ENCODE measurements around the gene NOP14. TPM values are rescaled to one million over a fixed set of nuclear protein-coding genes. Genes with fewer than 3 reads are reported as not detected.
A peak's percentile ranks its signal among the peaks of the same experiment; 100 is the strongest.

The NOP14 gene
- 30.9 and 32.6 TPM in 2 replicates for polyA plus RNA-seq (2013)

DNA sequence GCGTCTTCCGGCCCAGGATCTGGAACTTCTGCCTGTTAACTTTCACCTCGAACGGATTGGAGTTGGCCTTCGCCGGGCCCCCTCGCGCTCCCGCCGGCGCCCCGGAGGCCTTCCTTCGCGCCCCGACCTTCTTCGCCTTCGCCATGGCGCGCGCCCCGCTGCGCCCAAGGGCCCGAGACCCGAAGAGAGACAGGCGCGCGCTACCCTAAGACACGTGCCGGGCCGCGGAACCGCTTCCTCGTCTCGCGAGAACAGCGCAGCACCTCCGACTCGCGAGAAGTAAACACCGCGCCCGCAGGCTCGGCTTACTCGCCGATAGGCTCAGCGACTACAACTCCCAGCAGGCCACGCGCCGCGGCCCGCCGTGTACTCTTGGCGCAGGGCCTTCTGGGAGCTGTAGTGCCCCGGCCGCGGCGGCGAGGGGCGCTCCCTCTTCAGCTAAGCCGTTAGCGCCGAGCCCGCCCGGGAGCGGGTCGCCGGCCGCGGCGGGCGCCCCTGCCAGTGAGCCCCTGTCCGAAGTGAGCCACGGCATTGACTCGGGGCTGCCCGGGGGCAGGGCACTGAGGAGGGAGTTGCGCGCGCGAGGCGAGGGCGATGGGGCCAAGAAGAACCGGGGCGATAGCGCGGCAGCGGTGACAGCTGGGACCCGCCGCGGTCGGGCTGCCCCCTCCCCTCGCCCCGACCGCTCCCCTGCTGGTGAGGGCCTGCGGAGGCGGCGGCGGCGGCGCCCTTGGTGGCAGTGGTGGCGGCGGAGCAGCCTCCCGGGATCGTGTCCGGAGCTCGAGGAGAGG lies at the start of gene NOP14, which contains the start of gene GRK4:
TSS of gene NOP14 (minus strand) at position 232 of the 791 bp plus-strand sequence. CDS start at position 145, 87 bp downstream.
TSS of gene GRK4 (plus strand) at position 397 of the 791 bp plus-strand sequence. CDS start 500 bp downstream, outside the sequence.
- Histone ChIP-seq H2BK12ac (ENCODE audit: low read length) (no peak within 1 kb of the TSS), H3K9me3 (ENCODE audit: insufficient read depth, low read depth, low read length) (no peaks in the 10 kb centered on the region), H3K4me1 (ENCODE audit: control insufficient read depth in 1 of 2, insufficient read depth in 2 of 2, low read length in 2 of 2) (peaks cover 0 to 9% of the 10 kb centered on the region in 2 experiments), H4K91ac (ENCODE audit: low read depth, low read length) (peak within 1 kb of the TSS; percentile 89), H3K36me3 (ENCODE audit: control insufficient read depth in 1 of 2, insufficient read depth in 2 of 2, low read length in 2 of 2) (no peaks in the 10 kb centered on the region), H3K4me2 (ENCODE audit: low read length) (peak within 1 kb of the TSS; percentile 85), H3K23ac (ENCODE audit: low read length) (no peak within 1 kb of the TSS), H3K4ac (ENCODE audit: low read depth, low read length) (peak within 1 kb of the TSS; percentile 87), H2AFZ (ENCODE audit: insufficient read depth, low read length, poor library complexity) (peak within 1 kb of the TSS; percentile 95), H3K27me3 (ENCODE audit: insufficient read depth, low read length) (no peaks in the 10 kb centered on the region), H3K9ac (ENCODE audit: low read length) (peak within 1 kb of the TSS; percentile 97), H3K27ac (ENCODE audit: low read depth, low read length) (peak within 1 kb of the TSS; percentile 76), H3K18ac (ENCODE audit: low read length) (peak within 1 kb of the TSS; percentile 97), H3K79me2 (ENCODE audit: control insufficient read depth, insufficient read depth, low read length, poor library complexity) (peaks cover 5% of the 10 kb centered on the region), H2BK120ac (ENCODE audit: insufficient read depth, low read length, poor library complexity) (peak within 1 kb of the TSS; percentile 84), H3K14ac (ENCODE audit: low read length) (peak within 1 kb of the TSS; percentile 93), H3K4me3 (ENCODE audit: low read depth, low read length) (peak within 1 kb of the TSS; percentile 98), H3K79me1 (ENCODE audit: low read length) (peaks cover 7% of the 10 kb centered on the region), H2BK5ac (ENCODE audit: low read depth, low read length, poor library complexity) (peak within 1 kb of the TSS; percentile 65), H2AK5ac (ENCODE audit: low read length) (peak within 1 kb of the TSS; percentile 61), H4K8ac (ENCODE audit: low read depth, low read length) (peak within 1 kb of the TSS; percentile 95), H4K12ac (ENCODE audit: low read depth, low read length) (peak within 1 kb of the TSS; percentile 97)
- no CpG with 5 or more reads among the region's 105 CpGs for WGBS (ENCODE audit: extremely low coverage, insufficient coverage, insufficient read length)
- DNase-seq, result peak; percentile 99 to 100

DNA sequence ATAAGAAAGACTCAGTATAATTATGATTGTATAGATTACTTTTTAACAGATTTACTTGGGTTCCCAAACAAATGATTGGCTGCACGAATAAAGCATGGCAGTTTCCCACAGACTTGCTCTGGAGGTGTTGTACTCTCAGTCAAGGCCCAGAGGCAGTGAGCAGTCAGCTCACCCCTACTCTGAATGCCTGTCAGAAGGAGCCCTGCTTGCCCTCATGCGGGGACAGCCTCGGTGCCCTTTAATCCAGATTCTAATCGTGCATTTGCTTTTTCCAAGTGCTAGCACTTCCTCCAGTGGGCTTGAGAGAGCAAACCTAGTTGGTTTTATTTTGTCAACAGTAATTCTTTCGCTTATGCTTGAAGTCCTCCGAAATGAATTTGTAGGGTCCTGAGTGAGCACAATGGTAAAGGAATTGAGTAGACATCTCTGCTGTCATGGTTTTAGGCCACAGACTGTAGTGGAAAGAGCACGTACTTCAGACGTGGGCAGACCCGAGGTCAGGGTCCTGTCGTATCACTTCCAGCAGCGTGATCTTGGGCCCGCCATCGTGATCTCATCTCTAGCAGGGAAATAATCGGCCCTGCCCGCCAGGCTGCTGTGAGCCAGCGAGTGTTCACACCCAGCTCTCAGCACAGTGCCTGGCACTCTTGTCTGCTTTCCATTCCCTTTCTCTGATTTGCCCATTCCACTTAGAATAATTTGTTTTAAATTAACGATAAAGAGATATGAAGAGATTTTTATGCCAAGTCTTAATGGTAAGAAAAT lies 48.4 kb upstream of the NOP14 start:
- no peak overlapping the region for H2AFZ ChIP-seq (ENCODE audit: insufficient read depth, low read length, poor library complexity)
- no peaks in the 10 kb centered on the region for H3K79me2 ChIP-seq (ENCODE audit: control insufficient read depth, insufficient read depth, low read length, poor library complexity)
- H3K4me1 ChIP-seq (ENCODE audit: control insufficient read depth in 1 of 2, insufficient read depth in 2 of 2, low read length in 2 of 2), result no peaks in the 10 kb centered on the region
- no peak overlapping the region for H3K23ac ChIP-seq (ENCODE audit: low read length)
- H3K9me3 ChIP-seq (ENCODE audit: insufficient read depth, low read depth, low read length), result no peaks in the 10 kb centered on the region
- H4K8ac ChIP-seq (ENCODE audit: low read depth, low read length), result no peak overlapping the region
- no peak overlapping the region for H2AK5ac ChIP-seq (ENCODE audit: low read length)
- no CpG with 5 or more reads among the region's 17 CpGs for WGBS (ENCODE audit: extremely low coverage, insufficient coverage, insufficient read length)
- H3K14ac ChIP-seq (ENCODE audit: low read length), result no peak overlapping the region
- H3K4me2 ChIP-seq (ENCODE audit: low read length), result no peak overlapping the region
- no peak overlapping the region for H2BK5ac ChIP-seq (ENCODE audit: low read depth, low read length, poor library complexity)
- no peak overlapping the region for H3K9ac ChIP-seq (ENCODE audit: low read length)
- H3K4me3 ChIP-seq (ENCODE audit: low read depth, low read length), result no peak overlapping the region
- no peak overlapping the region for H4K12ac ChIP-seq (ENCODE audit: low read depth, low read length)
- no peak overlapping the region for H3K18ac ChIP-seq (ENCODE audit: low read length)
- H3K36me3 ChIP-seq (ENCODE audit: control insufficient read depth in 1 of 2, insufficient read depth in 2 of 2, low read length in 2 of 2), result peaks cover 0 to 2% of the 10 kb centered on the region in 2 experiments
- H2BK120ac ChIP-seq (ENCODE audit: insufficient read depth, low read length, poor library complexity), result no peak overlapping the region
- H4K91ac ChIP-seq (ENCODE audit: low read depth, low read length), result no peak overlapping the region
- no peak overlapping the region for H3K27ac ChIP-seq (ENCODE audit: low read depth, low read length)
- H3K79me1 ChIP-seq (ENCODE audit: low read length), result no peaks in the 10 kb centered on the region
- no peak overlapping the region for H3K4ac ChIP-seq (ENCODE audit: low read depth, low read length)
- H2BK12ac ChIP-seq (ENCODE audit: low read length), result no peak overlapping the region
- peak; percentile 90 to 94 for DNase-seq
- no peaks in the 10 kb centered on the region for H3K27me3 ChIP-seq (ENCODE audit: insufficient read depth, low read length)

GRCh38 chr4:3010998-3011397 lies 47.8 kb upstream of the NOP14 start:
- Histone ChIP-seq H3K4me3 (ENCODE audit: low read depth, low read length) (no peak overlapping the region), H4K8ac (ENCODE audit: low read depth, low read length) (no peak overlapping the region)

DNA sequence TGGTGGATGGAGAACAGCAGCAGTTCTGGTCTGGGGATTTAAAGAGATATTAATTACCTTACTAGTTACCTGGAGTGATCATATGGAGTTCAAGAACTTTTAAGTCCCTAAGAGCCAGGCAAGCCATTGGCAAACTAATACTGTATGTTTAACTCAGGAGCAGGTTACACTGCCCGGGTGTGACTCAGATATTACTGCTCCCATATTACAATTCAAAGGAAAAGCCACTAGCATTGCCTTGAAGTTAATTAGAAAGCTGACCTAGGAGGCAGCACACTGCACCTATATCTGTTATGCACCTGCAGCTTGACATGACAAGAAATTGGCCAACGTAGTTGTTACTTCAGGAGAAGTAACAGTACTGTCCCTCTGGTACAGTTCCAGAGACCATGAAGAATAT lies 47.4 kb upstream of the NOP14 start:
- Histone ChIP-seq H3K36me3 (ENCODE audit: control insufficient read depth in 1 of 2, insufficient read depth in 2 of 2, low read length in 2 of 2) (peaks cover 0 to 2% of the 10 kb centered on the region in 2 experiments), H3K14ac (ENCODE audit: low read length) (no peak overlapping the region), H3K23ac (ENCODE audit: low read length) (no peak overlapping the region), H2BK5ac (ENCODE audit: low read depth, low read length, poor library complexity) (no peak overlapping the region), H4K91ac (ENCODE audit: low read depth, low read length) (no peak overlapping the region), H3K27me3 (ENCODE audit: insufficient read depth, low read length) (no peaks in the 10 kb centered on the region), H3K27ac (ENCODE audit: low read depth, low read length) (no peak overlapping the region), H2AFZ (ENCODE audit: insufficient read depth, low read length, poor library complexity) (no peak overlapping the region), H2AK5ac (ENCODE audit: low read length) (no peak overlapping the region), H2BK120ac (ENCODE audit: insufficient read depth, low read length, poor library complexity) (no peak overlapping the region), H4K8ac (ENCODE audit: low read depth, low read length) (no peak overlapping the region), H3K9me3 (ENCODE audit: insufficient read depth, low read depth, low read length) (no peaks in the 10 kb centered on the region), H3K4me2 (ENCODE audit: low read length) (no peak overlapping the region), H3K79me1 (ENCODE audit: low read length) (no peaks in the 10 kb centered on the region), H3K79me2 (ENCODE audit: control insufficient read depth, insufficient read depth, low read length, poor library complexity) (no peaks in the 10 kb centered on the region), H3K18ac (ENCODE audit: low read length) (no peak overlapping the region), H3K4me1 (ENCODE audit: control insufficient read depth in 1 of 2, insufficient read depth in 2 of 2, low read length in 2 of 2) (no peaks in the 10 kb centered on the region), H4K12ac (ENCODE audit: low read depth, low read length) (no peak overlapping the region), H3K4ac (ENCODE audit: low read depth, low read length) (no peak overlapping the region), H3K9ac (ENCODE audit: low read length) (no peak overlapping the region), H2BK12ac (ENCODE audit: low read length) (no peak overlapping the region), H3K4me3 (ENCODE audit: low read depth, low read length) (no peak overlapping the region)
- no CpG with 5 or more reads among the region's 2 CpGs for WGBS (ENCODE audit: extremely low coverage, insufficient coverage, insufficient read length)
- peak; percentile 66 to 84 for DNase-seq

More at GRCh38 chr4:3010998-3011397, 47.8 kb upstream of the NOP14 start:
- no peak overlapping the region for H4K12ac ChIP-seq (ENCODE audit: low read depth, low read length)
- H3K18ac ChIP-seq (ENCODE audit: low read length), result no peak overlapping the region
- no peak overlapping the region for H3K14ac ChIP-seq (ENCODE audit: low read length)
- H2AFZ ChIP-seq (ENCODE audit: insufficient read depth, low read length, poor library complexity), result no peak overlapping the region
- no peaks in the 10 kb centered on the region for H3K9me3 ChIP-seq (ENCODE audit: insufficient read depth, low read depth, low read length)
- no CpG with 5 or more reads among the region's 5 CpGs for WGBS (ENCODE audit: extremely low coverage, insufficient coverage, insufficient read length)
- H2BK12ac ChIP-seq (ENCODE audit: low read length), result no peak overlapping the region
- H2BK5ac ChIP-seq (ENCODE audit: low read depth, low read length, poor library complexity), result no peak overlapping the region
- DNase-seq, result peak; percentile 78 to 93
- no peak overlapping the region for H3K27ac ChIP-seq (ENCODE audit: low read depth, low read length)
- H2BK120ac ChIP-seq (ENCODE audit: insufficient read depth, low read length, poor library complexity), result no peak overlapping the region
- no peak overlapping the region for H3K23ac ChIP-seq (ENCODE audit: low read length)
- H4K91ac ChIP-seq (ENCODE audit: low read depth, low read length), result no peak overlapping the region
- H3K4me2 ChIP-seq (ENCODE audit: low read length), result no peak overlapping the region
- H2AK5ac ChIP-seq (ENCODE audit: low read length), result no peak overlapping the region
- peaks cover 0 to 2% of the 10 kb centered on the region in 2 experiments for H3K36me3 ChIP-seq (ENCODE audit: control insufficient read depth in 1 of 2, insufficient read depth in 2 of 2, low read length in 2 of 2)
- no peaks in the 10 kb centered on the region for H3K79me1 ChIP-seq (ENCODE audit: low read length)
- no peak overlapping the region for H3K4ac ChIP-seq (ENCODE audit: low read depth, low read length)
- H3K9ac ChIP-seq (ENCODE audit: low read length), result no peak overlapping the region
- no peaks in the 10 kb centered on the region for H3K4me1 ChIP-seq (ENCODE audit: control insufficient read depth in 1 of 2, insufficient read depth in 2 of 2, low read length in 2 of 2)
- H3K27me3 ChIP-seq (ENCODE audit: insufficient read depth, low read length), result no peaks in the 10 kb centered on the region
- H3K79me2 ChIP-seq (ENCODE audit: control insufficient read depth, insufficient read depth, low read length, poor library complexity), result no peaks in the 10 kb centered on the region
